Measurements from ENCODE around the gene UQCR11. TPM values are rescaled to one million over a fixed set of nuclear protein-coding genes. Genes with fewer than 3 reads are reported as not detected.

The UQCR11 gene
- total RNA-seq, 1 donor from 2014 or later = 84.6 TPM

- no peak for DNase-seq (ENCODE audit: low read depth)
- Histone ChIP-seq H3K4me3 (ENCODE audit: low read depth, low read length) (no peak overlapping the region), H3K36me3 (ENCODE audit: control insufficient read depth, insufficient read depth, low read length) (peaks cover 1% of the 10 kb centered on the region), H3K27me3 (ENCODE audit: control insufficient read depth, insufficient read depth, low read length) (no peaks in the 10 kb centered on the region)
- no peak for TF ChIP-seq CTCF (IDR thresholded peaks at IDR 0.05; ENCODE audit: insufficient read depth, low read length, poor library complexity, severe bottlenecking)
Measured at GRCh38 chr19:1584500-1585242, 20.6 kb downstream of the UQCR11 start.

GRCh38 chr19:1582201-1582600 lies 23.1 kb downstream of the UQCR11 start:
- DNase-seq (ENCODE audit: low read depth) = no peak
- no peak overlapping the region for H3K4me3 ChIP-seq (ENCODE audit: low read depth, low read length)
- no peak for TF ChIP-seq CTCF (IDR thresholded peaks at IDR 0.05; ENCODE audit: insufficient read depth, low read length, poor library complexity, severe bottlenecking)
- no peaks in the 10 kb centered on the region for H3K27me3 ChIP-seq (ENCODE audit: control insufficient read depth, insufficient read depth, low read length)
- peaks cover 1% of the 10 kb centered on the region for H3K36me3 ChIP-seq (ENCODE audit: control insufficient read depth, insufficient read depth, low read length)

GRCh38 chr19:1580957-1581356 lies 24.3 kb downstream of the UQCR11 start:
- Histone ChIP-seq H3K36me3 (ENCODE audit: control insufficient read depth, insufficient read depth, low read length) (peaks cover 1% of the 10 kb centered on the region), H3K27me3 (ENCODE audit: control insufficient read depth, insufficient read depth, low read length) (no peaks in the 10 kb centered on the region), H3K4me3 (ENCODE audit: low read depth, low read length) (no peak overlapping the region)
- no peak for DNase-seq (ENCODE audit: low read depth)
- no peak for TF ChIP-seq CTCF (IDR thresholded peaks at IDR 0.05; ENCODE audit: insufficient read depth, low read length, poor library complexity, severe bottlenecking)

GRCh38 chr19:1580382-1580781 lies 24.9 kb downstream of the UQCR11 start:
- DNase-seq (ENCODE audit: low read depth) = no peak
- no peaks in the 10 kb centered on the region for H3K27me3 ChIP-seq (ENCODE audit: control insufficient read depth, insufficient read depth, low read length)
- H3K36me3 ChIP-seq (ENCODE audit: control insufficient read depth, insufficient read depth, low read length) = peaks cover 1% of the 10 kb centered on the region
- no peak overlapping the region for H3K4me3 ChIP-seq (ENCODE audit: low read depth, low read length)
- TF ChIP-seq CTCF (IDR thresholded peaks at IDR 0.05; ENCODE audit: insufficient read depth, low read length, poor library complexity, severe bottlenecking) = no peak

GRCh38 chr19:1579222-1579621 lies 26.0 kb downstream of the UQCR11 start:
- no peak overlapping the region for H3K4me3 ChIP-seq (ENCODE audit: low read depth, low read length)
- DNase-seq (ENCODE audit: low read depth) = no peak
- no peak for TF ChIP-seq CTCF (IDR thresholded peaks at IDR 0.05; ENCODE audit: insufficient read depth, low read length, poor library complexity, severe bottlenecking)
- no peaks in the 10 kb centered on the region for H3K27me3 ChIP-seq (ENCODE audit: control insufficient read depth, insufficient read depth, low read length)
- peaks cover 1% of the 10 kb centered on the region for H3K36me3 ChIP-seq (ENCODE audit: control insufficient read depth, insufficient read depth, low read length)

All from kidney epithelial cell (primary cell).